GM19351 (cell line): ENCODE results near the gene GAB3.

Experiments used
- ATAC-seq: cut with Tn5 transposase; IDR thresholded peaks from one replicate; pipeline ENCODE4 v1.9.1; 2021; ENCODE audit warnings: mild to moderate bottlenecking, moderate library complexity; ENCODE audit not compliant: unreplicated experiment

GAB3 gene

DNA sequence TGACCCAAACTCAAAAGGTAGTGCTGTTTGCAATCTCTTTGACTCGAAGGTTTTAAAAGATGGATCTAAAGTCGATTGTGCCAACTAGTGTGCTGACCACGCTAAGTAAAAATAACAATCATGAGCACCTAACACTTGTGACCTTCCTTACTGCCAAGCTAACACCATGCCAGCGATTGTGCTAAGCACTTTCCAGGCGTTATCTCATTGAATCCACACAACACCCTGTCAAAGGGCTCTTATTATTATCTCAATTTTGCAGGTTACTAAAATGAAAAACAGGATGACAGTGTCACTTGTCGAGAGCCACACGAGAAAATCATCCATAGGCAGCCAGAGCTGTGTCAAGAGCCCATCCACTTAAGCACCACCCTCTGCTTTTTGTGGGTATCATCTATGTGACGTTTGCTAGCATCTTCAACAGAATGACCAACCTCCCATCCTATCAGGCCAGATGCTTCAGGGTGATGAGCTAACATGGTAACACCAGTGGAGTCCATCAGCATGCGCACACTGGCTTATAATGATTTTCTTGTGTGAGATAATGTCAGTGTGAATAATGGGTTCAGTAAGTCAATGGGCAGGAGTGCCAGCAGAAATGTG is 893 bp upstream of the GAB3 start:
- ATAC-seq = no peak

DNA sequence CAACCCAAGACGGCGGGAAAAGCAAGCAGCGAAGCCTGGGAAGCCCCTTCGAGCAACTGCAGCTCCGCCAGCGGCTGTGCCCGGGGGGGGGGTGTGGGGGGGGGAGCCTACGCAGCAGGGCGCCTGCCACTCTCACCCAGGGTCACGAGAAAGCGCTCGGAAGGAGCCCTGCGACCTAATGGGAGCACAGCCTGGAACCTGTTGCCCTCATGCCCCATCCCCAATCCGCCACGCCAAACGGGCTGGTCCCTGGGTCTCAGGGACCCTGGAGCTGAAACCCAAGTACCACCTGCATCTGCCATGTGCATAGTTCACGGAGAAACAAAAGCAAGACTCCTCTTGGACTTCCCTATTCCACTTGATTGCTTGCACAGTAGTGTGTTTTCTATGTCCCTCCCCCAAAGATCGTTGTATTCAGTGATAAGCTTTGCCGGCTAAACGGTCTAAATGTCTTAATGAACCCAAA is 359 bp upstream of the GAB3 start:
- ATAC-seq = no peak

DNA sequence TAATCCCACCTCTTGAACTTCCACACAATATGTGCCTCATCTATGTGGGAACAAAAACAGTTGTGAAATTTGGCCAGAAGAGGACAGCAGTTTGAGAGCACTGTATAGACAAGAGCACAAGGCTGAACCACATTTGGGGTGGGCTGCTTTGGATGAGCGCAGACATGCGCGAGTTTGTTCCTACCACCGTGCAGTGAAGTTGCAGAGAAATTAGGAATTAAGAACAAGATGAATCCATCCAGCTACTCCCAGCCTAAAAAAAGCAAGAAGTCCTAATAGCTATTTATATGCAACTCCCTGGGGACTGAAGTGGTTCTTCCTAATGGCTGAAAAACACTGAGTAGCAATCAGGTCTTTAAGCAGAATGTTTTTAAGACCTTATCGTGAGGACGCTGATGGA is 1.0 kb downstream of the GAB3 start:
- no peak for ATAC-seq

DNA sequence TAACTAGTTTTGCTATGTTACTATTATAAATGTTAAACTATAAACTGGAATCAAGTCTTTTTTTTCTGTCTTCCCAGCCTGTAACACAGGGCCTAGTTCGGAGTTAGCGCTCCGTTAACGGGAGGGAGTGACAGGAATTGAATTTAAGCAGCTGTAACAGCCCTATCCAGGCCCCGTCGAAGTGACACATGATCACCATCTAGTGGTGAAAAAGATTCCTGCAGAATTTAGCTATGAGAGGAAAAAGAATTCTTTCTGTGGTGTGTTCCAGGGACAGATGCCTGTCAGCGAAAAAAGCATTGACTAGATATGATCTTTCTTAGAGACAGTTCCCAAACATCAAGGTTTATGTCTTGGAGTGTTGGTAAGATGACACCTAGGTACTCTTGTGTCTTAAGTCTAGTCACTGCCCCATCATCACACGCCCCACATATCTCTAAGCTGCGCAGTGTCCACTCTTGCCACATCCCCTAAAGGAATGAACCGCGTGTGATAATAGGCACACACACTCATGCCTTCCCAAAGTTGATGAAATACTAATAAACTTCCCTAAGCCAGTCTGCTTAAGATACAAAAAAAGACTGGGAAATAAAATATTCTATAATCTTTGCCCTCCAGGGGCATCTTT is 2.1 kb downstream of the GAB3 start:
- ATAC-seq = peak; percentile 79

DNA sequence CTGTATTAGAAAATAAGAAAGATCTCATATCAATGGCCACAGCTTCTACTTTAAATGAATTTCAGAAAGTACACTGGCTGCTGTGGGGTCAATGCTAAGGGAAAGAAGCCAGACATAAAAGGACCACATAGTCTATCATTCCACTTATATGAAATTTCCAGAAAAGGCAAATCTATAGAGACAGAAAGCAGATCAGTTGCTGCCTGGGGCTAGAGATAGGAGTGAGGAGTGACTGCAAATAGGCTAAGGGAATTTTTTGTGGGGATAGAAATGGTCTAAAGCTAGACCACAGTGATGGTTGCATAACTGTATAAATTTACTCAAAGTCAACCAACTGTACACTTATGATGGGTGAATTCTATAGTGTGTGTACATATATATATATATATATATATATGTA is 8.3 kb downstream of the GAB3 start:
- ATAC-seq = no peak

DNA sequence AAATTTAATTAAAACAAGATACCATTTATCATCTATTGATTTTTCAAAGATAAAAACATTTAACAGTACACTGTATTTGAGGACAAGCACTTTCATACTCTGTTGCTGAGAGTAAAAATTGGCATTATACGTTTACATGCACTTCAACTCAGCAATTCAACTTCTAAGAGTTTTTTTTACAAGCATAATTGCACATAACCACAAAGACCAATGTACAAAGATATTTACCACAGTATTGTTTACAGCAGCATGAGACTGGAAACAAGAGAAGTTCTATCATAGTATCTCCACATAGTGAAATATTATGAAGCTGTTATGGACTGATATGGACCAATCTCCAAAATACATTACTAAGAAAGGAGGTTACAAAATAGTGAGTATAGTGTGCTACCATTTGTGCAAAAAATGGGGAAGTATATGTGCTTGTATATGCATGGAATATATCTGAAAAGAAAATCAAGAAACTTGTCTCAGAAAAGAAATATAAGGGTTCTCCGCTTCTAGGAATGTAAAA is 10.9 kb downstream of the GAB3 start:
- ATAC-seq = no peak

DNA sequence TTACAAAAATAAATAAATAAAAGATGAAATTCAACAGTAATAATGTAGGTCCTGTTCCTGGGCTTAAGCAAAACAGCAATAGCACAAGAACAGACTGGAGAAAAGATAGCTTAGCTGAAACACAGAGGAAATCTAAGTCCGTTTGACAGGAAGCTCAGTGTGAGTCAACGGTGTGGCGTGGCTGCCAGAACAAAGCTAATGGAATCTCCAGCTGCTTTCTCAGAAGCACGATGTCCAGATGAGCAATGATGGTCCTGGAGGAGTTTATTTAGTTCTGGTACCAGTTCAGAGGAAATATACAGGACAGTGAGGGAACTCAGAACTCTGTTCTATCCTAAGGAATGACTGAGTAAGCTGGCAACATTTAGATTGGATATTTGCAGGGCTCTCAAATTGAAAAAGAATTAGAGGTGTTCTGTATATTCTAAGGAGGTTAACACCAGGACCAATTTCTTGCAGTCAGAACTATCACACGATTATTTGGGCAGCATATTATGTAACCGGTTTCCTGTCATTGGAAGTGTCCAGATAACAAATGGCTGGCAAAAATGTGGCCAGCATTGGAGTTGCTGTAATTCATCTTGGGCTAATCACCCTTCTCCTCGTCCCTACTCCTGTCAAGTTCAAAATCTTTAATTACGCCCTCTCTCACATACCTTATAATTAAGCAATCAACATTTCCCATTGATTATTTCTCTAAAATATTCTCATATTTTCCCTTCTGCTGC is 12.7 kb downstream of the GAB3 start:
- ATAC-seq = no peak

DNA sequence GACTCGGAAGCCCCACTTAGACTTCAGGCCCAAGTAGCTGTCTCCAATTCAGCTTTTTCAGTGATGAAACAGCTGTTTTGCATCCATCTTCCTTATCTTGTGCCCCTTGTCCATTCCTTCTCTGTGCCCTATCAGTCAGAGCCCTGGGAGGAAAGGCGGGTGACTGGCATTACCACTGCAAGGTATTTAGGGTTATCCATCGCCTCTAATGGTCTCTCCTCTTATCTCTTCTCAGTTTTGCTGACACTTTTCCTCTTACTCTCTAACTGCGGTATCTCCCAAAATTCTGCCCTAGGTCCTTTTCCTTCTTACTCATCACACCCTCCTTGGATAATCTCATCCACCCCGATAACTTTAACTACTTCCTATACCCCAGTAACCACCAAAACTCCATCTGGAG is 13.7 kb downstream of the GAB3 start:
- ATAC-seq = no peak

DNA sequence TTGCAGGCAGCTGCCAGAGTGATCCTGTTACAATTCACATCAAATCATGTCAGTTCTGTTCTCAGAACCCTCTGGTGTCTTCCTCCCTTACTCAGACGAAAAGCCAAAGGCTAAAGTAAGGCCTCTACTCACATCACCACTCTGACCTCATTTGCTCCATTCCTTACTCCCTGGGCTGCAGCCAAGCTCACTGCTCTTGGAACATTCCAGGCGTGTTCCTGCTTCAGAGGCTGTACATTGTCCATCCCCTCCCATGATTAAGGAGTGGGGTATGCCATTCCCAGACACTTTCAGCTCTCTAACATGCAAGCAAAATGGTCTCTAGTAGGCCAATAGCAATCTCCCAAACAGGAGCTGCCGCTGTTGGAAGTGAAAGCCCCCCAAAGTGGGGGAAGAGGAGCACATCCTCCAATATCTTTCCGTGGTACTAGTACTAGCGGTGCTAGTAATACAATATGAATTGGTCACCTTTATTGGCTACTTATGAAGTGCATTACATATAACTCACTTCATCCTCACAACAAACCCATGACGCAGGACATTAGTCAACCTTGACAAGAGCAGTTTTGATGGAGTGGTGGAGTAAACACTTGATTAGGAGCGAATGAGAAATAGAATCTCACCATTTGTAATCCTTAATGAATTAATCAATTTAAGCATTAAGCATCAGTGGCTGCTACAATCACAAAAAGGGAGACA is 15.0 kb downstream of the GAB3 start:
- no peak for ATAC-seq

DNA sequence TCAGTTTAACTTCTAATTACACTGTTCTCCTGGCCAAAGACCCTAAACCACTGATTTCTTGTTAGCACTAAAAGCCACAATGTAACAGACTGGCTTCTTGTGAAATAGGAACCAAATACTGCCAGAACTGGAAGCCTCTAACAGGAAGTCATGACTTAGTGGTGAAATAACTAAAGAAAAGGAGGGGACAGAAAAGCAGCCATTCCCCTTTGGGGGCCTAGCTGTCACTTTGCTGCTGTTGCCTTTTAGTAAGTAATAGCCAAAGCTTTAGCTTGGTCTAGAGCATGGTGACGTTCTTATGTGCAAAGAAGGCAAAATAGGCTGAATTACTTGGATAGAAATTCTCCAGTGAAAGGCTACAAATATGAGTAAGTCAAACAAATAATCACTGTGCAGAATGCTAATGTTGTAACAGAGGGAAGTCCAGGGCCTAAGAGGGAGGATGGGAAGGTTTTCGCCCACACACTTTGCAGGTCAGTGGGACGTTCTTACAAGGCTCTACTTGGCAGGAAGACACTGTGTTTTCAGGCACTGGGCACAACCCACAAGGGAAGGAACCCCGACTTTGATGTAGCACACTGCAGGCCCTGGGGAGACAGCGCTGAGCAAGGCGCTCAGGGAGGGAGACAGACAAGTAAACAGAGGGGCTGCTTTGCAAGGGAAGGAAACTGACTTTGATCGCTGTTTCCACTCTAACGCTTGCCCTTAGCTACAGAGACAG is 16.7 kb downstream of the GAB3 start:
- peak; percentile 47 for ATAC-seq

DNA sequence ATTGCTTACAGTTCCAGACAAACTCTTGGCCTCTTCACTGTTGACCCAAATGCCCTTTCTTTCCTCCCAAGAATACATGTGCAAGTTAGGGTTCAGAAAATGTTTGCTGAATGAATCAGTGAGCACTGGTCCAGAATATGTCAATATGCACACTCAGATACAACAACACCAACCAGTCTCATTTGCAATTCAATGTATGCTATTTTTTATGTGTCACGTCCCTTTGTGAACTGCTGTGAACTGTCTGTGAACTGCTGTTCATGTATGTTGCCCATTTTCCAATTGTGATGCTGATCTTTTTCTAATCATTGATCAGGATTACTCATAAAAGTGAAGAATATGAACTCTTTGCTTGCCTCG is 17.8 kb downstream of the GAB3 start:
- no peak for ATAC-seq

DNA sequence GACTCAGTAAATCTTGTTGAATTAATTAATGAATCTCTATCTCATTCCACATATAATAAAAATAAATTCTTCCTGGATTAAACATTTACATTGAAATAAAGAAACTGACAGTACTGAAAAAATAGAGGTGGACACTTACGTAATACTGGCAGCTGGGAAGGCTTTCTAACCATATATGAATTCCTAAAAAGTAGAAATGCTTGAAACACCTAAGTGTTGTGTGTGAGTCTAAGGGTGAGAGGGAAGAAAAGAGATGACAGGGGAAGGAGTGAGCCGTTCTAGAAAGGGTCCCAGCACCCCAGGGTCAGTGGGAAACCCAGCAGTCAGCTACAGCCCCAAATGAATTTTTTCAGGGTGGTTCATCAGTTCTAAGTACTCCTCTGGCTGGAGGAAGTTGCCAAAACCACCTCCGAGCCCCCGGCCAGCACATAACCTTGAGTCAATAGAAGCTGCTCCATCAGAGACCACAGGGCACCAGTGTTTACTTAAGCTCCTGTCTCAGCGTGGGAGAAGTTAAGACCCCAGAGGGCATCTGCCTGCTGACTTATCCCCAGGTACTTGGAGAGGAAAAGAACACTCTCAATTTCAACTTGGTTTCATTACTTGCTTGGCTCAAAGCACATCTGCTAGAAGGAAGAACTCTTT is 18.3 kb downstream of the GAB3 start:
- no peak for ATAC-seq

DNA sequence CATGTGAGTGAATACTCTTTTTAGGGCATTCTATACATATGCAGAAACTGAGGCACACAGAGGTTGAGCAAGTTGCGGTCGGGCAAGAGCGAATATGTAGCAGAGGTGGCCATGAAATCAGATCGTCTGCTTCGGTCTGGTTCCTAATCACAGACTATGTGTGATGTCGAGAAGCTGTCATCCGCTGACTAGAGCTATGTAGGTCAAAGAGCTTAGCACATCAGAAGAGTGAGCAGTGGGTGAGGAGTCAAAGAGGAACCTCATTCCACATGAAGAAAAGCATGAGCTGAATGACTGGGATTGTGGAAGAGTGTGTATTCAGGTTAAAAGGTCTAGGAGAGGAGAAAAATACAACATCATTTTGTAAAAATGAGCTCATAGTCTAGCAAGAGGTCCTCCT is 19.0 kb downstream of the GAB3 start:
- no peak for ATAC-seq

DNA sequence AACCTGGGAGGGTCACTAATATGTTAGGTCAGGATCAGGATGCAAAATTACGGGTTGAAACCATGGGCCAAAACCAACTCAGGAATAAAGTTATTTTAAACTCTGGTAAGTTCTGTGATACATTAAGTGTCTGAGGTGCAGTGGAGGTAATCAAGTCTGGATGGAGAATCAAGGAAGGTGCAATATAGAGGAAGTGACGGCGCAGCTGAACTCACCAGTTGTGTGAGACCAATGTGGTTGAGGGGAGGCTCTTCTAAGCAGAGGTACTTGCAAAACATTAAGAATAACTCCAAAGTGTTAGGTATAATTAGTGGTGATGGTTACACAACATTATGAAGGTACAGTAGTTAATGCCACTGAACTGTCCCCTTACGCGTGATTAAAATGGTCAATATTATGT is 19.7 kb downstream of the GAB3 start:
- no peak for ATAC-seq

DNA sequence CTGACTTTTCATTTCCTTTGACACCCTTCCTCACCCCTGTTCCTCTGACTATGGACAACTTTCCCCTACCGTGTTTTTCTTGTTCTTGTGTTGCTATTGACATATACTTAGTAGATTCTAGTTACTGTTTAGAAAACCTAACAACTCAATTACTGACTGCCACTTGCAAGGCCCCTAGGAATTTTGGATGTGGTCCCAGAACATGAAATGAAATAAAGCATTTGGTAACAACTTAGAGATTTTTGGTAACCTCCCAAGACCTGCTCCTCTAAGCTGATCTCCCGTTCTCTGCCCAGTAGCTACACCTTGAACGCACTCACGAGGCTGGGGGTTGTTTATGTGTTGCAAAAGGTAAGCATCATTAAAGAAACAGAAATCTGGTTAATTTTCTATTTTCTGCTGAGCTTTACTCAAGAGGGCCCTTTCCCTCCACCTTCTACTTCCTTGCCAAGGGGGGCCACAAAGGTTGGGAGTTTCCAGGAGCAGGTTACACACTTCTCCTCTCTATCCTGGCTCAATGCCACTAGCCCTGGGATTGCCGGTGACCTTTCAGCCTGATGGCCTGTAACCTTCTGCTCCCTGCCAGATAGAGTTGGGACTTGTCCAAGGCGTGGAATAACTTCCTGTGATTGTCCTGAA is 20.5 kb downstream of the GAB3 start:
- no peak for ATAC-seq

DNA sequence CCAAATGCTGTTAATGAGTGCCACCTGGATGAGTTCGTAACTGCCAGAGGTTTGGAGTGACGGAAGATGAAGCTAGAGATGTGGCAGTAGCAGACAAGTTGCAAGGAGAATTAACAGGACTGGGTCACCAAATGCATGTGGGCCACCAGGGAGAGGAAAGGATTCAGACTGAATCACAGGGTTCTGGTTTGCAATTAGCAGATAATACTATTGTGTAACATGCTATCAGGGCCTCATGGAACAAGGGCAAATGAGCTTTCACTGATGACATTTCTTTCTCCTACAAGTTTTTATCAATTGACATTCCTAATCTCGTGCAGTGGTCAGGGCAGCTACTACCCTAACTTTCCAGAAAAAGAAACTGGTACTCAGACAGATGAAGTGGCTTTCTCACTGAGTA is 21.4 kb downstream of the GAB3 start:
- no peak for ATAC-seq

DNA sequence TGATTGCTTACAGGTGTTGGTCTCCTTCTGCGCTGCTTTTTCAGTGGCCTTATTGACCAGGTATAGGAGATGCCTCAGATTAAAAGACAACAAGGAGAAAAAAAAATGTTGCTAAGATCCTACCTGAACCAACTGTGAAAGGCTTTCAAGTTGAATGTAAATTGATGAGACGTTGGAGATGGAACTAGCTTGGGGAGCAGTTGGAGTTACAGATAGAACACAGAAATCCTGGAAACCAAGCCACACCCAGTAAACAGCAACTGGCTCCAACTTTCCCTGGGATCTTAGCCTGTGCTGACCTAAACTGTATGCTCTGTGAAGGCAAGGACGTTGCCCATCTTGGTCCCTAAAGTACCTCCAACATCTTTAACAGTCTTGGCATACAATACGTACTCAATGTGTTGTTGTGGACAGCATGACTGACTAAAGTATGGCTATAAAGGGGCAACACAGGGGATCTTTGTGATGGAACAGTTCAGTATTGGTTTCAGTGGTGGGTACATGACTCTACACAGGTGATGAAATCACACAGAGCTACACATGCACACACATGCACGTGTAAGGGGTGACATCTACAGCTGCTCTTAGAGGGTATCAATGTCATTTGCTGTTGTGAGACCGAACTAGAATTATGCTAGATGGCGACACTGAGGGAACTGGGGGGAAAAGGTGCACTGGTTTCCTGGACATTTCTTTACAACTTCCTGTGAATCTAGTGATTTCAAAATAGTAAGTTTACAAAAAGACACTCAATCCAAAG is 22.3 kb downstream of the GAB3 start:
- ATAC-seq = no peak

DNA sequence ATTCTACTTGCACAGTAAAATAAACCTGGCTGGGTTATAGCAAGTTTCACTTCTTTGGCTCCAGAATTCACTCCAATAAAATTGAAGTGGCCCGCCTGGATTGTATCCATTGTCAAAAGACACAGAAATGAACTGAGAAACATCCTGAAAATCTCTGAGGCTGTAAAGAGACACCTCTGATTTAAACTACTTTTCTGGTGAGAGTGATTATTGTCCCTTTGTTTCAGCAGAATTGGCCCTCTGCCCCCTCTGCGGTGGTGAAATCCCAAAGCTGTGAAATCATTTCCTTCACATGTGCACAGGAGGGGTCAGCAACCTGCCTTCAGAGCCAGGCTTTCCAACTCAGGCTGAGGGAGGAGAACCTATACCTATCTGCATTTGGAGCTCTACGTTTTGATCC is 23.0 kb downstream of the GAB3 start:
- ATAC-seq = no peak

DNA sequence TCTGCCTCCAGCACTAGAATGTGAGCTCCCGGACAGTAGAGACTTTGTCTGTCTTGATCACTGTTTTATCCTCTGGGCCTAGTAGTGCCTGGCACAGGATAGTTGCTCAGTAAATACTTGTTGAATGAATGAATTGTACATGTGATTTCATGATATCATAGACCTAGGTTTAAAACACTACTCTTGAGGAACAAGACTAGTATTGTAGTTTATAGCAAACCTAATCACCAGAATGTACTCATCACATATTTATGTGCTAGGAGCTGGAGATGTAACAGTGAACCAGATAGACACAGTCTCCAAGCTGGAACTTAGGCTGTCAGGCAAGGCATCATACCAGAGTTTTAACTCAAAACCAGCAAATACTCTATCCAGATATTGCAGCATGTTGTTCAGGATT is 23.5 kb downstream of the GAB3 start:
- ATAC-seq = no peak
